HCT116 (cell line): ENCODE results near the gene KLF17. TPM values are rescaled to one million over a fixed set of nuclear protein-coding genes. Genes with fewer than 3 reads are reported as not detected.

Experiments
- ATAC-seq: fragments of 200-7000 bp; cut with Tn5 transposase; 2 replicates; pipeline ENCODE4 v1.9.1; 2020; ENCODE audit warnings: mild to moderate bottlenecking, moderate library complexity
- BruUV-seq: library from RNA; stranded (reverse); fragments of 400-500 nt; replicated peaks from 2 replicates; lab custom pipeline; 2021; lab: Mats Ljungman, UMichigan
- CTCF ChIA-PET: fragments of 300-600 bp; sonication (Branson Sonifier 250); formaldehyde crosslinking; loops from one replicate; lab custom pipeline; 2021; ENCODE audit warnings: antibody characterized with exemption; lab: Charles Lee
- POLR2A ChIA-PET: fragments of 300-600, 350-600 bp; sonication (Branson Sonifier 250); formaldehyde crosslinking; loops from one replicate; lab custom pipeline; 2021; ENCODE audit warnings: antibody characterized with exemption; lab: Charles Lee
- RAD21 ChIA-PET, 2 experiments: fragments of 300-600 bp; sonication (Branson Sonifier 250); formaldehyde crosslinking; loops; one replicate each; lab custom pipeline; 2023; ENCODE audit warnings: low total read pairs in 2 of 2; ENCODE audit not compliant: uncharacterized antibody in 2 of 2, unreplicated experiment in 2 of 2, low non-redundant PET in 1 of 2; lab: Charles Lee
- DNase-seq: peaks from one replicate; pipeline ENCODE4 v3.0.0-alpha.2; 2010; ENCODE audit warnings: low read depth, low spot score
- H2AFZ ChIP-seq: fragments of 200-600 bp; shearing (Covaris generic), sonication (generic); 2 replicates; pipeline ENCODE4 v1.6.1; 2017; ENCODE audit warnings: low read depth, mixed run types, mixed read lengths, antibody characterized with exemption, low read length; ENCODE audit not compliant: poor library complexity, severe bottlenecking
- H3K27ac ChIP-seq: 2 replicates; pipeline ENCODE4 v1.5.1; 2012; ENCODE audit warnings: low read depth, low read length
- H3K27me3 ChIP-seq: fragments of 200-600 bp; sonication (generic); 2 replicates; pipeline ENCODE4 v1.6.1; 2016; ENCODE audit warnings: mixed run types, low read length, mixed read lengths; ENCODE audit not compliant: insufficient read depth
- H3K36me3 ChIP-seq, 2 experiments: fragments of 200-500 bp in 1 of 2; fragments of 200-600 bp in 1 of 2; sonication (Bioruptor generic) in 1 of 2; sonication (generic) in 1 of 2; 2 replicates each; pipeline versions ENCODE4 v1.5.1 to v1.6.1; 2014 to 2016; ENCODE audit warnings: low read length in 2 of 2, inconsistent platforms in 1 of 2, mixed read lengths in 1 of 2, mixed run types in 1 of 2; ENCODE audit not compliant: insufficient read depth in 2 of 2, control insufficient read depth in 1 of 2
- H3K4me1 ChIP-seq, 2 experiments: fragments of 200-600 bp in 1 of 2; sonication (generic) in 1 of 2; 2 replicates each; pipeline versions ENCODE4 v1.5.1 to v1.6.1; 2012 to 2017; ENCODE audit warnings: low read length in 2 of 2, inconsistent platforms in 1 of 2, mild to moderate bottlenecking in 1 of 2, mixed read lengths in 1 of 2, mixed run types in 1 of 2, moderate library complexity in 1 of 2; ENCODE audit not compliant: insufficient read depth in 2 of 2, control insufficient read depth in 1 of 2
- H3K4me2 ChIP-seq: fragments of 200-600 bp; sonication (generic); 2 replicates; pipeline ENCODE4 v1.6.1; 2017; ENCODE audit warnings: mixed run types, low read length, mixed read lengths
- H3K4me3 ChIP-seq, 2 experiments: fragments of 200-600 bp in 1 of 2; sonication (generic) in 1 of 2; replicated peaks in 1 of 2; 2 replicates each; pipeline ENCODE4 v1.5.1; 2011 to 2016; ENCODE audit warnings: low read length in 2 of 2, control low read depth in 1 of 2, low read depth in 1 of 2, mild to moderate bottlenecking in 1 of 2, mixed read lengths in 1 of 2, mixed run types in 1 of 2
- H3K79me2 ChIP-seq: fragments of 200-600 bp; sonication (generic); 2 replicates; pipeline ENCODE4 v1.6.1; 2017; ENCODE audit warnings: mild to moderate bottlenecking, mixed run types, low read length, moderate library complexity, mixed read lengths; ENCODE audit not compliant: insufficient read depth
- H3K9ac ChIP-seq: fragments of 200-600 bp; sonication (generic); 2 replicates; pipeline ENCODE4 v1.6.1; 2016; ENCODE audit warnings: low read length, mixed read lengths
- H3K9me2 ChIP-seq: fragments of 200-600 bp; sonication (generic), shearing (Covaris generic); 2 replicates; pipeline ENCODE4 v1.6.1; 2017; ENCODE audit warnings: mixed run types, mild to moderate bottlenecking, moderate library complexity; ENCODE audit not compliant: insufficient read depth
- H3K9me3 ChIP-seq, 2 experiments: fragments of 200-500 bp in 1 of 2; fragments of 200-600 bp in 1 of 2; sonication (Bioruptor generic) in 1 of 2; sonication (generic) in 1 of 2; 2 replicates each; pipeline ENCODE4 v1.6.1; 2014 to 2017; ENCODE audit warnings: low read length in 2 of 2, mixed read lengths in 2 of 2, inconsistent platforms in 1 of 2, low read depth in 1 of 2, mild to moderate bottlenecking in 1 of 2, mixed run types in 1 of 2, moderate library complexity in 1 of 2; ENCODE audit not compliant: control insufficient read depth in 1 of 2, insufficient read depth in 1 of 2
- H4K20me1 ChIP-seq: fragments of 200-600 bp; sonication (generic), shearing (Covaris generic); 2 replicates; pipeline ENCODE4 v1.6.1; 2017; ENCODE audit warnings: mixed run types, mild to moderate bottlenecking, moderate library complexity; ENCODE audit not compliant: insufficient read depth
- CBX3 ChIP-seq: IDR thresholded peaks from 2 replicates; pipeline ENCODE4 v1.6.1; 2012; ENCODE audit warnings: low read depth
- EGR1 ChIP-seq: IDR thresholded peaks from 2 replicates; pipeline ENCODE4 v1.6.1; 2012; ENCODE audit warnings: low read depth
- EZH2 ChIP-seq: fragments of 200-600 bp; sonication (generic); IDR thresholded peaks from 2 replicates; pipeline ENCODE4 v1.6.1; 2017; ENCODE audit warnings: antibody characterized with exemption, mixed run types
- EZH2phosphoT487 ChIP-seq: fragments of 200-600 bp; IDR thresholded peaks from 2 replicates; pipeline ENCODE4 v1.6.1; 2018; ENCODE audit warnings: antibody characterized with exemption, borderline replicate concordance
- FOSL1 ChIP-seq: IDR thresholded peaks from 2 replicates; pipeline ENCODE4 v1.6.1; 2012; ENCODE audit warnings: low read depth
- POLR2A ChIP-seq: IDR thresholded peaks from 2 replicates; pipeline ENCODE4 v1.7.0; 2011; ENCODE audit warnings: borderline replicate concordance; ENCODE audit not compliant: insufficient read depth, insufficient read length; ENCODE audit errors: extremely low read depth
- SIN3A ChIP-seq: IDR thresholded peaks from 2 replicates; pipeline ENCODE4 v1.6.1; 2012; ENCODE audit warnings: low read depth
- SRF ChIP-seq: IDR thresholded peaks from 2 replicates; pipeline ENCODE4 v1.6.1; 2012; ENCODE audit warnings: low read depth
- TCF7L2 ChIP-seq: IDR thresholded peaks from 2 replicates; pipeline ENCODE4 v1.7.0; 2011; ENCODE audit warnings: borderline replicate concordance, inconsistent platforms; ENCODE audit not compliant: insufficient read depth, insufficient read length; ENCODE audit errors: extremely low read depth
- ZFX ChIP-seq: fragments of 450-650 bp; IDR thresholded peaks from 2 replicates; pipeline ENCODE4 v1.6.1; 2017
- ZNF274 ChIP-seq: fragments of 200-500 bp; sonication (Bioruptor generic); IDR thresholded peaks from 2 replicates; pipeline ENCODE4 v1.6.1; 2014; ENCODE audit warnings: mild to moderate bottlenecking, low read depth, low read length, inconsistent platforms
- intact Hi-C: fragments of 100-400 bp; cut with micrococcal nuclease; formaldehyde crosslinking; loops from 2 replicates; pipeline ENCODE4 v1.10.0; 2022
- total RNA-seq: library from RNA; stranded (reverse); gene quantifications from one replicate; pipeline ENCODE4 v1.2.1, GENCODE V29; 2021; ENCODE audit not compliant: unreplicated experiment
- TF ChIP-seq, protein P1 (sequence below): IDR thresholded peaks from 2 replicates; pipeline ENCODE4 v1.6.1; 2012
- TF ChIP-seq, protein P2 (sequence below): IDR thresholded peaks from 2 replicates; pipeline ENCODE4 v1.6.1; 2011; ENCODE audit warnings: mild to moderate bottlenecking, low read length, moderate library complexity; ENCODE audit not compliant: insufficient replicate concordance; ENCODE audit errors: extremely low read depth

Gene KLF17
- total RNA-seq, 1 experiment from 2014 or later, result not detected

DNA sequence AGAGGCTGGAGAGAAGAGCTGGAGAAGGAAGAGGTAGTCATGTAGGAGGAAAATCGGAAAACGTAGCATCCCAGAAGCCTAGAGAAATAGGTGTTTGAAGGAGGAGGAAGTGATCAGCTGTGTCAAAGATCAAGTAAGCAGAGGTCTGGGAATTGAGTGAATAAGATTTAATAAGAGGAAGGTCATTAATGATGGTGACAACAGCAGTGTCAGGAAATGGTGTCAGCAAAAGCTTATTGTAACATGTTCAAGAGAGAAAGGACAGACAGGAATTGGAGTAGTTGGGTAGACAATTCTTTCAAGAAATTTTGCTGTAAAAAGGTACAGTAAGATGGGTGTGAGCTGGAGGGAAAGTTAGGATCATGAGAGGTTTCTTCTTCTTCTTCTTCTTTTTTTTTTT lies 45.8 kb upstream of the KLF17 start:
- Histone ChIP-seq H3K4me3 (no peak overlapping the region), H3K9me2 (no peaks in the 10 kb centered on the region), H3K79me2 (no peaks in the 10 kb centered on the region), H3K27me3 (no peaks in the 10 kb centered on the region), H3K9me3 (no peaks in the 10 kb centered on the region), H3K36me3 (no peaks in the 10 kb centered on the region), H3K4me1 (peaks cover 7 to 13% of the 10 kb centered on the region in 2 experiments), H3K27ac (no peak overlapping the region), H3K4me2 (no peak overlapping the region), H4K20me1 (no peaks in the 10 kb centered on the region), H3K9ac (no peak overlapping the region), H2AFZ (no peak overlapping the region)
- intact Hi-C loops, result no loop called here
- ATAC-seq, result no peak
- DNase-seq, result no peak
- ChIA-PET CTCF (no interaction called here), POLR2A (interaction anchor here (0.7 kb wide), 1 partner anchor 12 kb away, joined by 3 read pairs; no protein-coding TSS in a partner anchor), RAD21 (no interaction called here)
- no TSS peak for BruUV-seq
- TF ChIP-seq EGR1, result no peak
- no peak for TF ChIP-seq FOSL1
- TF ChIP-seq, protein P1, sequence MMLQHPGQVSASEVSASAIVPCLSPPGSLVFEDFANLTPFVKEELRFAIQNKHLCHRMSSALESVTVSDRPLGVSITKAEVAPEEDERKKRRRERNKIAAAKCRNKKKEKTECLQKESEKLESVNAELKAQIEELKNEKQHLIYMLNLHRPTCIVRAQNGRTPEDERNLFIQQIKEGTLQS, result no peak
- TF ChIP-seq TCF7L2, result no peak
- TF ChIP-seq, protein P2, sequence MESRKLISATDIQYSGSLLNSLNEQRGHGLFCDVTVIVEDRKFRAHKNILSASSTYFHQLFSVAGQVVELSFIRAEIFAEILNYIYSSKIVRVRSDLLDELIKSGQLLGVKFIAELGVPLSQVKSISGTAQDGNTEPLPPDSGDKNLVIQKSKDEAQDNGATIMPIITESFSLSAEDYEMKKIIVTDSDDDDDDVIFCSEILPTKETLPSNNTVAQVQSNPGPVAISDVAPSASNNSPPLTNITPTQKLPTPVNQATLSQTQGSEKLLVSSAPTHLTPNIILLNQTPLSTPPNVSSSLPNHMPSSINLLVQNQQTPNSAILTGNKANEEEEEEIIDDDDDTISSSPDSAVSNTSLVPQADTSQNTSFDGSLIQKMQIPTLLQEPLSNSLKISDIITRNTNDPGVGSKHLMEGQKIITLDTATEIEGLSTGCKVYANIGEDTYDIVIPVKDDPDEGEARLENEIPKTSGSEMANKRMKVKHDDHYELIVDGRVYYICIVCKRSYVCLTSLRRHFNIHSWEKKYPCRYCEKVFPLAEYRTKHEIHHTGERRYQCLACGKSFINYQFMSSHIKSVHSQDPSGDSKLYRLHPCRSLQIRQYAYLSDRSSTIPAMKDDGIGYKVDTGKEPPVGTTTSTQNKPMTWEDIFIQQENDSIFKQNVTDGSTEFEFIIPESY, result no peak
- no peak for TF ChIP-seq POLR2A
- TF ChIP-seq EZH2phosphoT487, result no peak

DNA sequence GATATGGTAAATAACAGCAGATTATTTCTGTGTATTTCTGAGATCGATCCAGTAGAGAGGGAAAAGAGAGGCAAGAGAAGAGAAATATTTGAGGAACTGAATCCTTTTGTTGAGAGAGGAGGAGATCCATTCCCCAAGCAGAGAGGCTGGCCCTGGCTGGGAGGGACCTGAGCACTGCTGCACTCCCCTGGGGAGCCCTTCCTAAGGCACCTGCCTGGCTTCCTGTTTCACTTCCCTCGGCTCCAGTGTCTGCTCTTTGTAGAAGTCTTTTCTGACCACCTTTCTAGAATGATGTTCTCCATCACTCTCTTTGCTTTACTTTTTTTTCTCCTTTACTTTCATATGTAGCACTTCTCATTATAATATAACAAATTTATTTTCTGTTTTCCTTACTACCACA lies 45.1 kb upstream of the KLF17 start:
- BruUV-seq, result no TSS peak
- H3K9ac ChIP-seq, result no peak overlapping the region
- no peaks in the 10 kb centered on the region for H3K79me2 ChIP-seq
- no peak overlapping the region for H3K27ac ChIP-seq
- ATAC-seq (no peak), DNase-seq (no peak)
- no peak overlapping the region for H3K4me3 ChIP-seq
- no peaks in the 10 kb centered on the region for H3K27me3 ChIP-seq
- H3K4me2 ChIP-seq, result no peak overlapping the region
- ChIA-PET RAD21 (no interaction called here), CTCF (no interaction called here), POLR2A (interaction anchor here (0.7 kb wide), 1 partner anchor 11 kb away, joined by 3 read pairs; no protein-coding TSS in a partner anchor)
- no peaks in the 10 kb centered on the region for H3K9me2 ChIP-seq
- no peak for TF ChIP-seq SRF
- TF ChIP-seq, protein P2, result no peak
- TF ChIP-seq, protein P1, result no peak
- no peak for TF ChIP-seq CBX3
- TF ChIP-seq SIN3A, result no peak
- TF ChIP-seq EZH2, result no peak
- TF ChIP-seq ZFX, result no peak
- no peak for TF ChIP-seq ZNF274
- H2AFZ ChIP-seq, result no peak overlapping the region
- no peaks in the 10 kb centered on the region for H3K9me3 ChIP-seq
- intact Hi-C loops, result no loop called here
- H4K20me1 ChIP-seq, result no peaks in the 10 kb centered on the region
- no peaks in the 10 kb centered on the region for H3K36me3 ChIP-seq
- peaks cover 7 to 11% of the 10 kb centered on the region in 2 experiments for H3K4me1 ChIP-seq
